Glomerular visceral epithelial cell (primary cell): ENCODE measurements around the gene GRIK3.
"Not testable (repeated sequence)": the region's sequence is repeated elsewhere in the genome, so short reads cannot be mapped to it uniquely, and the experiment has no call there.

Experiments used
- DNase-seq: peaks from one replicate; pipeline ENCODE4 v3.0.0-alpha.2; 2016; ENCODE audit errors: extremely low spot score

GRIK3 gene

GRCh38 chr1:36787312-36787913, 246.9 kb downstream of the GRIK3 start:
- DNase-seq = no peak

- no peak for DNase-seq
Observed at GRCh38 chr1:36786425-36786824, 247.9 kb downstream of the GRIK3 start.

GRCh38 chr1:36784147-36784859, 250.0 kb downstream of the GRIK3 start:
- no peak for DNase-seq

- no peak for DNase-seq
Observed at GRCh38 chr1:36783475-36783874, 250.8 kb downstream of the GRIK3 start.

GRCh38 chr1:36782785-36783184, 251.5 kb downstream of the GRIK3 start:
- DNase-seq = no peak

- DNase-seq = no peak
Observed at GRCh38 chr1:36782085-36782484, 252.2 kb downstream of the GRIK3 start.

GRCh38 chr1:36781098-36781497, 253.2 kb downstream of the GRIK3 start:
- no peak for DNase-seq

- DNase-seq = no peak
Observed at GRCh38 chr1:36778740-36779139, 255.6 kb downstream of the GRIK3 start.

- DNase-seq = no peak
Observed at GRCh38 chr1:36776948-36777831, 257.1 kb downstream of the GRIK3 start.

- no peak for DNase-seq
Observed at GRCh38 chr1:36776256-36776655, 258.1 kb downstream of the GRIK3 start.

- no peak for DNase-seq
Observed at GRCh38 chr1:36775716-36776115, 258.6 kb downstream of the GRIK3 start.

GRCh38 chr1:36773827-36774541, 260.3 kb downstream of the GRIK3 start:
- DNase-seq = no peak

GRCh38 chr1:36772647-36773495, 261.4 kb downstream of the GRIK3 start:
- no peak for DNase-seq

- DNase-seq = no peak
Observed at GRCh38 chr1:36771660-36772284, 262.5 kb downstream of the GRIK3 start.

GRCh38 chr1:36771240-36771639, 263.1 kb downstream of the GRIK3 start:
- DNase-seq = no peak

- DNase-seq = no peak
Observed at GRCh38 chr1:36769886-36770830, 264.2 kb downstream of the GRIK3 start.

- DNase-seq = no peak
Observed at GRCh38 chr1:36768486-36769178, 265.7 kb downstream of the GRIK3 start.

- not testable (repeated sequence) for DNase-seq
Observed at GRCh38 chr1:36767429-36767828, 266.9 kb downstream of the GRIK3 start.

GRCh38 chr1:36766481-36766880, 267.8 kb downstream of the GRIK3 start:
- no peak for DNase-seq
